ENCODE measurements around the gene IRX4.
A peak's percentile ranks its signal among the peaks of the same experiment; 100 is the strongest.
"Not testable (repeated sequence)": the region's sequence is repeated elsewhere in the genome, so short reads cannot be mapped to it uniquely, and the experiment has no call there.

IRX4 gene

GRCh38 chr5:1877103-1878049, 5.3 kb downstream of the IRX4 start:
- no peak for DNase-seq (ENCODE audit: low spot score)

- no peak for DNase-seq (ENCODE audit: low spot score)
These were observed 6.1 kb downstream of the IRX4 start for GRCh38 chr5:1876660-1877064.

GRCh38 chr5:1875843-1876659, 6.7 kb downstream of the IRX4 start:
- DNase-seq (ENCODE audit: low spot score): no peak

GRCh38 chr5:1875281-1875842, 7.4 kb downstream of the IRX4 start:
- no peak for DNase-seq (ENCODE audit: low spot score)

- DNase-seq (ENCODE audit: low spot score): peak; percentile 86
These were observed 7.9 kb downstream of the IRX4 start for GRCh38 chr5:1874771-1875220.

- DNase-seq (ENCODE audit: low spot score): no peak
These were observed 8.4 kb downstream of the IRX4 start for GRCh38 chr5:1874348-1874747.

- DNase-seq (ENCODE audit: low spot score): no peak
These were observed 9.3 kb downstream of the IRX4 start for GRCh38 chr5:1873243-1873959.

- DNase-seq (ENCODE audit: low spot score): no peak
These were observed 11.3 kb downstream of the IRX4 start for GRCh38 chr5:1871441-1871840.

- not testable (repeated sequence) for DNase-seq (ENCODE audit: low spot score)
These were observed 12.1 kb downstream of the IRX4 start for GRCh38 chr5:1870435-1871272.

GRCh38 chr5:1868886-1869475, 13.7 kb downstream of the IRX4 start:
- DNase-seq (ENCODE audit: low spot score): no peak

GRCh38 chr5:1867815-1868143, 14.9 kb downstream of the IRX4 start:
- no peak for DNase-seq (ENCODE audit: low spot score)

GRCh38 chr5:1867114-1867814, 15.5 kb downstream of the IRX4 start:
- DNase-seq (ENCODE audit: low spot score): no peak

- no peak for DNase-seq (ENCODE audit: low spot score)
These were observed 16.8 kb downstream of the IRX4 start for GRCh38 chr5:1865948-1866347.

GRCh38 chr5:1865486-1865885, 17.2 kb downstream of the IRX4 start:
- DNase-seq (ENCODE audit: low spot score): no peak

GRCh38 chr5:1864896-1865440, 17.8 kb downstream of the IRX4 start:
- DNase-seq (ENCODE audit: low spot score): no peak

- DNase-seq (ENCODE audit: low spot score): no peak
These were observed 21.8 kb downstream of the IRX4 start for GRCh38 chr5:1860949-1861348.

GRCh38 chr5:1860021-1860610, 22.6 kb downstream of the IRX4 start:
- no peak for DNase-seq (ENCODE audit: low spot score)

- DNase-seq (ENCODE audit: low spot score): no peak
These were observed 23.6 kb downstream of the IRX4 start for GRCh38 chr5:1859099-1859498.

- DNase-seq (ENCODE audit: low spot score): no peak
These were observed 24.3 kb downstream of the IRX4 start for GRCh38 chr5:1858436-1858835.

- DNase-seq (ENCODE audit: low spot score): no peak
These were observed 25.5 kb downstream of the IRX4 start for GRCh38 chr5:1857256-1857600.

All from germinal center (tissue), 1 donor.